Colon (tissue), 2 donors: Measurements from ENCODE around the gene CHMP5.

Source experiments
- FAIRE-seq: peaks from 2 replicates; lab custom pipeline; 2012; peaks lifted over from hg19 to GRCh38; lab: Jason Lieb, UNC
- donor health status: control.
- donor health status: control.

Gene CHMP5

DNA sequence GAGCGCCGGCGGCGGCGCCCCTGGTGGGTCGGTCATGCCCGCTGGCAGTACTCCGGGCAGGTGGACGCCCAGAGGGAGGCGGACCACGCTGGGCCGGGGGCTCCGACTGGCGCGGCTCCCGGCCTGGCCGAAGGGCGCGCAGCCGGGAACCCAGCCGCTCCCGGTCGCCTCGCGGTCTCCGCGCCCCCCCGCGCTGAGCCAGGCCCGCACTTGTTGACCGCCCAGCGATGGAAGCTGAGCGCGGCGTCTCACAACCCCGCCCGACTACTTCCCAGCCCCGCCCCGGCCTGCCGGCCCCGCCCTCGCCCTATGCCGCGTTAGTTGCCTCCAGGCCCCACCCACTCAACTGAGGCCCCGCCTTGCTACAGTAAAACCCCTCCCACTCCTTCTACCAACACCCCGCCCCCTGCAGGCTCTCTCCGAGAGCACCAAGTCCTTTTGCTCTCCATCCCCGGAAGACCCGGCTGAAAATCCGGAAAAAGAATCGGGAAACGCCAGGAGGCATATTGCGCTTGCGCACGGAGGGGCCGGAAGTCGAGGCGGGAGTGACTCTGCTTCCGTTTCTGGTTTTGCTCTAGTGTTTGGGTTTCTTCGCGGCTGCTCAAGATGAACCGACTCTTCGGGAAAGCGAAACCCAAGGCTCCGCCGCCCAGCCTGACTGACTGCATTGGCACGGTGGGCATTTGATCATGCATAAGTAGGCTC is at the start of gene CHMP5, which contains the start of gene BAG1:
TSS of gene CHMP5 (plus strand) at position 577 of the 705 bp plus-strand sequence. CDS start at position 607, 30 bp downstream.
TSS of gene BAG1 (minus strand) at position 236 of the 705 bp plus-strand sequence.
- FAIRE-seq: no peak

DNA sequence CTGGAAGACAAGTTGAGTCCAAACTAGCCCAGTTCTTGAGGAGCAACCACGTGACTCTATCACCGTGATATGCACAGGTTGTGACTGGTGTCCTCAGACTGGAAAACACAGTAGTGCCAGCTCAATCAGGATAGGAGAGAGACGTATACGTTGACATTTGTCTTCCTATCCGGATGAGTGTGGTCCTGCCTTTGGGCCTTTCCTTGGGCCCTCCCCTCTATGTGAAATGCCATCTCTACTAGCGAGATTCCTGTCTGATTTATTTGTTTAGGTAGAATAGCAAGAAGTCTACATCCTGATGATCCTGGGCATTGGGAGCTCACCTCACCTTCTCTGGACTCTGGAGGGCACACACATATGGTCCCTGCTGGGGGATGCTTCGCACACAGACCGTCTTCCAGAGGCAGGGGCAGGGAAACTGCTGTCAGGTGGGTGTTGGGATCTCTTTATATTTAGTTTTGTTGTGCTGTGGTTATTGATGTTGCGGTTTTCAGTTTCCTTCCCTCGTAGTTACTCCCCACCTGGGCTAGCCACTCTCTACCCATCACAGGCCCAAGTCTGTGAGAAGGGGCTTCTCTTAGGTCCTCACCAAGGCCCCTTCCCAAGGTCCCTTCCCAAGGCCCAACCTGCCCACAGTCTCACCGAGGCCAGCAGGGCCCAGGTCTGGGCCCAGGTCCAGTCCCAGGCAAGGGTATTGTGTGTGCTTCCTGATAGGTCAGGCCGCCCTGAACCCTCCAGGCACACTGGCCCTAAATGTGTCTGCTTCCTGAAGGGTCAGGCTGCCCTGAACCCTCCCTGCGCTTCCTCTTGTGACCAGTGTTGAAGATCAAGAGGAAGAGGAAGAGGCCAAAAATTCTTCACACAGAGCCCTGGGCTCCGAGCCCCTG is 43.9 kb upstream of the CHMP5 start:
- no peak for FAIRE-seq

DNA sequence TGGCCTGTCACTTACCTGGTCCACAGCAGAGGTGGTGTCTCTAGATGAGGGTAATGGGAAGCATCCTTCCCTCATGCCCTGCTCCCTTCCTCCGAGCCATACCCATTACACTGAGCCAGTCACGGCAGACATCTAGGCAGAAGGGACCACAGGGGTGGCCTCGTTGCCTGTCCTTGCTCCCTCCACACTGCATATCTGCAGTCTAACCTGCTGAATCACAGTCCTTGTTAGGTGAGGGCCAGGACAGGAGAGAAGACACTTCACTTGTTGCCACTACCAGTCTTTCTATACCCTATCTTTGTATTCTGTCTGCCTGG is 43.3 kb upstream of the CHMP5 start:
- FAIRE-seq: no peak

DNA sequence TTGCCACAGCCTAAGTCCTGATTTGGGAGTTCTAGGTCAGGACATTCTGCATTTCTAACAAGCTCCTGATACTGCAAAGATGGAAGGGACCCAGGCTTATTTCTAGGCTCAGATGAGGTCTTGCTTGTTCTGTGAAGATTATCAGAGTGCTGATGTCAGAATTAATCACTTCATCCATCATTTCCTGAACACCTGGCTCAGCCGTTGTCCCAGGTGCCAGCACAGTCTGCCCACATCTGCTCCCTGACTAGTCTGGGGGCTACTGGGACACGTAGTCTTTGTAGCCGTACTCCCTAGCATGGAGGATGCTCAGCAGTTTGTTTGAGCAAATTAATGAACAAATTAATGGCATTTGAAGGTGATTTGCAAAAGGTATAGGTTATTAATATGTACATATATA is 42.8 kb upstream of the CHMP5 start:
- no peak for FAIRE-seq

DNA sequence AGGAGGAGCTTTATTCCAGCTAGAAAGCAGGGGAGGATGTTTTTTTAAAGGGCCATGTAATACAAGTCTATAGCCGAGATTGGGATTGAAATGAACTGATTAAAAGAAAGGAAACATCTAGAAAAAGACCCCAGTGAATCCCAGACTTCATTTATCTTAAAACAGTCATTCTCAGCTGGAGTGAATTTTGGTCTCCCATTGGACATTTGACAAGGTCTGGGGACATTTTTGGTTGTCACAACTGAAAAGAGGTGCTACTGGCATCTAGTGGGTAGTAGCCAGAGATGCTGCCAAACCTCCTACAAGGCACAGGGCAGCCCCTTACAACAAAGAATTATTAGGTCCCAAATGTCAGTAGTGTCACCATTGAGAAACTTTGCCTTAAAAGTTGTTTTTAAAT is 41.2 kb upstream of the CHMP5 start:
- FAIRE-seq: no peak

DNA sequence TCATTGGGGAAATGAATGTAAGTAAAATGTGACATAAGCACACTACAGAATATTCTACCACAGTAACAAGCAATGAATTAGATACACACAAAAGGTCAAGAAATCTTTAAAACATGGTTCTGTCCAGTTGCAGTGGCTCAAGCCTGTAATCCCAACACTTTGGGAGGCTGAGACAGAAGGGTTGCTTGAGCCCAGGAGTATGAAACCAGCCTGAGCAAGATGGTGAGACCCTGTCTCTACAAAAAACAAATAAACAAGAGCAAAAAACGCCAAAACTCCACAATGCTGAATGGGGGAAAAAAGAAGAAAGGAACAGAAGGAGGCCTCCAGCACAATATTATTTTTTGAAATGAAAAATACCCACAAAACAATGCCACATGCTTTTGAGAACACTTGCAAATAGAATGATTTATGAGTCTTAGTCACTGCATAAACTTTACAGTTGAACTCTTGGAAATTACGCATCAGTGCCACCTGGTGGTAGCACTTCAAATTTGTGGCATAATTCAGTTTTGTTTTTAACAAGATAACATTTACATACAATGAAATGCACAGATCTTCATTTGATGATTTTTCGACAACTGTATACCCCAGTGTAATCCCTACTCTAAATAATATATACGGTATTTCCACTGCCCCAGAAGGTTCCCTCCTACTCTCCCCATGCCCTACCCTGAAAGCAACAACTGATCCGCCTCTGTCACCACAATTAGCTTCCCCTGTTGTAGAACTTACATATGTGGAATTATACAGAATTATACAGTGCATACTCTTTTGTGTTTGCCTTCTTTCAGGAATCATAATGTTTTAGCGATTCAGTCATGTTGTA is 39.3 kb upstream of the CHMP5 start:
- FAIRE-seq: peak; percentile 53

DNA sequence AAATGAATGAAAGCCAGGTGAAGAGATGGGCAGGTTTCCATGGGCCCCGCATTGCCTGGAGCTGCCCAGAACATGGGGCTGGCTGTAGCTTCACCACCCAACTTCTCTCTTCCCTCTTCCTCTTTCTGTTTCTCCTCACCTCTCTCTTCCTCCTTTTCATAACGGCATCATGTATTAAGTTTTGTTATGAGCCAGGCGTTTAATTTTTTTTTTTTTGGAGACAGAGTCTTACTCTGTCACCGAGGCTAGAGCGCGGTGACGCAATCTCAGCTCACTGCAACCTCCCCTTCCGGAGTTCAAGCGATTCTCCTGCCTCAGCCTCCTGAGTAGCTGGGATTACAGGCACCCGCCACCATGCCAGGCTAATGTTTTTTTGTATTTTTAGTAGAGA is 37.8 kb upstream of the CHMP5 start:
- FAIRE-seq: no peak

DNA sequence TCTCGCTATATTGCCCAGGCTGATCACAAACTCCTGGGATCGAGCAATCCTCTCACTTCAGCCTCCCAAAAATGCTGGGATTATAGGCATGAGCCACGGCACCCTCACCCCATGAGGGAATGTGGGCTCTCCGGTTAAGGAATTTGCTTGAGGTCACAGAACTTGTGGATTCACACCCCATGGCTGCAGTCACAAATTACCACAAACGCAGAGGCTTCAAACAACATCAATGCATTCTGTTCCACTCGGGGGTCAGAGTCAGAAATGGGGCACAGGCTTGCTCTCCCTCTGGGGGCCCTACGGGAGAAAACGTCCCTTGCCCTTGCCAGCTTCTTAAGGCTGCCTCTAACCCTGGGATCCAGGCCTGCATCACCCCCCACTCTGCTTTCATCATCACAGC is 37.1 kb upstream of the CHMP5 start:
- FAIRE-seq: no peak

DNA sequence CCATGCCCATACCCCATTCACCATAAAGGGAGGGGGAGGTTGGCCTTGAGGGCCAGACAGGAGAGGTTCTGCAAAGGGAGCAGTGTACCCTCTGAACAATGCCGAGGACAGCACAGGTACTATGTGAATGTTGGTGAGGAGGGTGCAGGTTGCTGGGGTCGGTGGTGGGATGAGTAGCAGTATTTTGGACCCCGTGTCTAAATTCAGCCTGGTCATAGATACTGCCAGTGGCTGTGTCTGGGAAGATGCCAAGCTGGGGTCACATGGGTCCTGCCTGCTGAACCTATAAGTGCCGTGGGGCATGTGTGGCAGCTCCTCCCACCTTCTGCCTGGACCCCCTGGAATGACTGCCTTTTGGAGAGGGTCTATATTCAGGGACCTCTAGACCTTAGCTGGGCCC is 36.2 kb upstream of the CHMP5 start:
- FAIRE-seq: no peak

DNA sequence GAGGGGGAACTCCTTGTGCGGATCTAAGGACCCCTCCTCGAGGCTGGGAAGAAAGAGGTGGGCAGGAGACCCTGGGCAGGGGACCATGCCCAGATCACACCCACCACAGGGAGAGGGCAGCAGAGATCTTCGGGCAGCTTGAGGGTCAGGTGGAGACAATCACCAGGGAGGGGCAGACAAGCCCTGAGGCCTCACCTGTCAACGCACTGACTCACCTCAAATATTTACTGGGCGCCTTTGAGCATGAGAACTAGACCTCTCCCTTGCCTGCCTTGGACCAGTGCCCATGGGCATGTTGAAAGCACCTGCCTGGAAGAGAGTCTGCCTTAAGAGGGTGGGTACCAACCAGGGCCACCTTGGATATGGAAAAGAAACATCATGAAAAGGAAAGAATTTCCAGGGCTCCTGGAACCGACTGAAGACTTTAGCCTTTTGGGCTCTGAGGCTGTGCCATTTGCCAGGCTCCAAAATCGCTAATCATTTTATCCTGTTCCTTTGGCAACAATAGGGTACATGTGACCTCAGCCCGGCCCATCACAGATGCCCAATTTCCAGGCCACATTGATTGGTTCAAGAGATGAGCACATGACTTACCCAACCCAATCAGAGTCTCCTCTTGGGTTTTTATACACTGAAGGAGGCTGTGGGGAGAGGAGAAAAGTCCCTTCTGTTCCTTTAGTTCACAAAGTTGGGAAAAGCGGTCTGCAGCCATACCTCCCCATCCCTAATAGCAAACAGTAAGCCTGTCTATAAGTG is 35.3 kb upstream of the CHMP5 start:
- no peak for FAIRE-seq

DNA sequence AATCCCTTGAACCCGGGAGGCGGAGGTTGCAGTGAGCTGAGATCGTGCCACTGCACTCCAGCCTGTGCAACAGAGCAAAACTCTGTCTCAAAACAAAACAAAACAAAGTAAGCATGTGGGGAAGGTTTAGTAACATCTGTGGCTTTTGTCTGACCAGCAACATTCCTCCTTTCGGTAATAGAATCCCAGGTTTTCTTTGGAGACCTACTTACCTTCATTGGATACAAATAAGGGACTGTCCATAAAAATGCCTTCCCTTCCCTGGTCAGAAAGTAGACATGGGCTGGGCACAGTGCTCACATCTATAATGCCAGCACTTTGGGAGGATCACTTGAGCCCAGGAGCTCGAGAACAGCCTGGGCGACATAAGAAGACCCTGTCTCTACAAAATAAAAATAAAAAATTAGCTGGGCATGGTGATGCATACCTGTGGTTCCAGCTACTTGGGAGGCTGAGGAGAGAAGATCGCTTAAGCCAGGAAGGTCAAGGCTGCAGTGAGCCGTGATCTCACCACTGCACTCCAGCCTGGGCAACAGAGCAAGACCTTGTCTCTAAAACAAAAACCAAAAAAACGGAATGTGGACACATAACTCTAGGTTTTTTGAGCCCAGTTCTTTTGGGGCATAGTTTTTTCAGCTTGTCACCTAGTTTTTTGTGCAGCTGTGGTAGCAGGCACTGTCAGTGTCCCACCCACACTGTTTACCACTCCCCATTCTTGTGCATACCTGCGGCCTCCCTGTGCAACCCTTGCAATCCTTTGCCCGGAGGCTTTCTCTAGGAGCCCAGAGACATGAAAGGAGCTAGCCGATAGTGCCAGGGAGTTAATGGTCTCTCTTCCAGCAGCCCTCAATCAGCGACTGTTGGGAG is 33.9 kb upstream of the CHMP5 start:
- no peak for FAIRE-seq

DNA sequence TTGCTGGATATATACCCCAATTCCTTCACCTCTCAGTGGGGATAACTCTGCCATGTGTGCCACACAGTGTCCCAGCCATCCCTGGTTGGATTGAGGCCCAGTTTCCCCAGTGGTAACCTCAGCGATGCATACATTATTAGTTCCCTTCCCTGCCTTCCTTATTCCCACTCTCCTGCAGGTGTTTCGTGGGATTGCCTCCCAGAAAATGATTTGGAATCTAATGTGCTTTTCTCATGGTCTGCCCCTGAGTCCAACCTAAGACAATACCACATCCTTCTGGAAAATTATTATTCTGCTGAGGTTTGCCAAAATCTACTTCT is 33.3 kb upstream of the CHMP5 start:
- FAIRE-seq: no peak

DNA sequence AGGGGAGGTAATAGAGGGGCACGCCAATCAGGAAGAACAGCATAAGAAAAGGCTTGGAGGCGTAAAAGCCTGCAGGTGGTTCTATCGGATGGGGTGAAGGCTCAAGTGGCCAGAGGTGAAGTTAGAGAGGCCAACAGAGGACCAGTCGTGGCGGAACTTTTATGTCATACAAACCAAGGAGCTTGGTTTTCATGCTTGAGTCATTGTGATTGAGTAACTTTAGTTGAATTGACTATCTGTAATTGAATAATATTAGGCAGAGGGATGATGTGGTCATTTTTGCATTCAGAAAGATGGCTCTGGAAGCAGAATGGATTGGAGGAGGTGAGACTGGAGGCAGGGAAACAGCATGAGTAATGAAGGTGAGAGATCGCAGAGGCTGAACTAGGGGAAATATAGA is 32.0 kb upstream of the CHMP5 start:
- no peak for FAIRE-seq

DNA sequence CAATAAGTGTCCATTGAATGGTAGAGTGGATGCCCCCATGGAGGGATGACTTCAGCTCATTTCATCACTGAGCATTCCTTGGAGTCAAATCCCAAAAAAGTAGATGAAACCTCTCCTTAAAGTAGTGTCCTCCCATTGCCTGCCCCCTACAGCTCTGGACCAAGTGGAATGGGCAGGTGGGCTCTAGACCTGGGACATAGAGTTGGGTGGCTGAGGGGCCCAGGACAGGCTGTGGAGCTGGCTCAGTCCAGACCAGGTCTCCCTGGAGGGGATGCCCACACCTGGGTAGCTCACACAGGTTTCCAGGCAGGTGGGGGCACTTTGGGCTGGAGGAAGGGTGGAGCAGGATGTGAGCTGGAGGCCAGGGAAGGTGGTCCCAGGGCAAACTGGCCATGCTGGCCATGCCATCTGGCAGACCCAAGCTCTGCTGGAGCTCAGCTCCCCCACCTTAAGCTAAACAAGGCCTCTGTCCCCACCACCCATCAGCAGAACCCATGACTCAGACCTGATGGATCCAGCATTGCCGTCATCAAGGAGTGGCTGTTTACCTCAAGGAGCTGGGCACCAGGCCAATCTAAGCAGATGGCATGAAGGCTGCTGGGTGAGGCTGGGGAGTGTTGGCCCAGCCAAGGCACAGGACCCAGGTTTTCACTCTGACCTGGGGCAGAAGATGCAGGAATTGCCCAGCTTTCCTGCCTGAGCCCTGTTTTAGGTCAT is 31.1 kb upstream of the CHMP5 start:
- peak; percentile 5 for FAIRE-seq

DNA sequence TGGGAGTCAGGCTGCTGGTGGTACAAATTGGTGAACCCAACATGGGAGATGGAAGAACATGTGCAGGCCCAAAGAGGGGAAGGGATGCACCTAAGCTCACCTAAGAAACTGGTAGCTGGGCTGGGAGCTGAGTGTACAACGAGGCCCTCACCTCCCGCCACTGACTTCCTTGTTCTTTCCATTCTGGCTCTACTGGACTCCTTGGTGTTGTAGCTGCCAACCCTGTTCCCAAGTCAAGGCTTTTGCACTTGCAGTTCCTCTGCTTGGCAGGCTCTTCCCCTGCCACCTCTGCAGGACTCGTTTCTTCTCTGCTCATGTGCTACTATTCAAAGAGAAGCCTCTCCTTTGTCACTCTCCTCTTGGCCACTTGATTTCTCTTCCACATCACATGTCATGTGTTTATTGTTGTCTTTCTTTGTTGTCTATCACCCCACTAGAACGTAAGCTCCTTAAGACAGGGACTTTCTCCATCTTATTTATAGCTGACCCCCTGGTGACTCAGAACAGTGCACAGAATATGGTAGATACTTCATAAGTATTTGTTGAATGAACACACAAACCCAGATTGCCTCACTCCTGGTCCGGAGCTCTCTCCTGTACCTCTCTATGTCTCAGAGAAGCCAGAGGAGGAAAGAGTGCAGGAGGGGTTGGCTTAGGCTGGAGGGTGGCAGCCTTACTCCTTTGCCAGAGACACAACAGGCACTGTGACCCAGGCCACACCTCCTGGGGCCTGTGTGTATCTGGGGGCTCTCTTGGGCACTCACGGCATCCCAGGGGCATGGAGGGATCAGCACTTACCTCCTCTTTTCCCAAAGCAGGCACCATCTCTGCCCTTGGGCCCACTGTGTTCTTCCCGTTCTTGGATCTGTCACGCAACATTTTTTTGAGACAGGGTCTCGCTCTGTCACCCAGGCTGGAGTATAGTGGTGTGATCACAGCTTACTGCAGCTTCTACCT is 30.1 kb upstream of the CHMP5 start:
- FAIRE-seq: no peak

DNA sequence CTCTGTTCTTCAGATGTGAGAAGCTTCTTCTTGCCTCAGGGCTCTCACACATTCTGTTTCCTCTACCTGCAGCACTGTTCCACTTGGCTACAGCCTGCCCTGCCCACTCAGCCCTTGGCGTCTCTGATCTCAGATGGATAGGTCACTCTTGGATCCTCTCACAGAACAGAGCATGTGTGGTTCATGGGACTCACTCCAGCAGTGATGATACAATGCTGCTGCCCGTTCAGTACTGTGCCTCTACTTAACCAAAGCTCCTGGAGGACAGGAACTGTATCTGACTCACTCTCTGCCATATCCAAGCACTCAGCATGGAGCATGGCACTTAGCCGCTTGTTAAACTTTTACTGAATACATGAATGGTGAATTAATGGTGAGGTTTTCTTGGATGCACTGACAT is 28.3 kb upstream of the CHMP5 start:
- no peak for FAIRE-seq

DNA sequence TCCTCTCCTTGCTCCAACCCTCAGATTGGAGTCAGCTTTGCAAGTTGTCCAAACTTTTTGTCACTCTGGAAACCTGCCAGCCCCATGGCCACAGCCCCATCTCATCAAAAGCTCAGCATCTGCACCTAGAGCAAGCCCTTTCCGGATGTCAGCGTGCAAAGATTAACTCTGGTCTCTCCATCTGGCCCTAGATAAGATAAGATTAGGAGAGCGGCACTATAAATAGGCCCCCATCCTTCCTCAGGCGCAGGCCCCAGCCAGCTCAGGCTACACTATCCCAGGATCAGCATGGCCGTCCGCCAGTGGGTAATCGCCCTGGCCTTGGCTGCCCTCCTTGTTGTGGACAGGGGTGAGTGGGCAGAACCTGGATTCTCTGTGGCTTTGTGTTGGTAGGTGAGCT is 24.9 kb upstream of the CHMP5 start, which contains the start of gene SPINK4:
TSS of gene SPINK4 (plus strand) at position 247 of the 400 bp plus-strand sequence. CDS start at position 289, 42 bp downstream.
- FAIRE-seq: no peak

DNA sequence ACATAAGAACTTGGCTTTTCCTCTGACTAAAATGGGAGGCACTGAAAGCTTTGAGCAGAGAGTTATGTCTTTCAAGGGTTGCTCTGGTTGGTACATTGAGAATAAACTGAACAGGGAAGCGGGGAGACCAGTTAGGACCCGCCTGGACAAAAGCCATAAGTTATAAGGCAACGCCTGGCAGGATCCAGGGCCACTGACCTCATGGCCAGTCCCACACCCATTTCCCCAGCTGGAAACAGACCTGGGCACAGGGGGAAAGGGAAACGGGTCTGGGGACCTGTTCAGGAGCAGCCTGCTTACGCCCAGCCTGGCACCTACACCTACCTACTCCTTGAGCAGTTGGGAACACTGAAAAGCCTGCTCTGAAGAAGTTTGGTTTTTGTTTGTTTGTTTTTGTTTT is 23.6 kb upstream of the CHMP5 start:
- FAIRE-seq: no peak

DNA sequence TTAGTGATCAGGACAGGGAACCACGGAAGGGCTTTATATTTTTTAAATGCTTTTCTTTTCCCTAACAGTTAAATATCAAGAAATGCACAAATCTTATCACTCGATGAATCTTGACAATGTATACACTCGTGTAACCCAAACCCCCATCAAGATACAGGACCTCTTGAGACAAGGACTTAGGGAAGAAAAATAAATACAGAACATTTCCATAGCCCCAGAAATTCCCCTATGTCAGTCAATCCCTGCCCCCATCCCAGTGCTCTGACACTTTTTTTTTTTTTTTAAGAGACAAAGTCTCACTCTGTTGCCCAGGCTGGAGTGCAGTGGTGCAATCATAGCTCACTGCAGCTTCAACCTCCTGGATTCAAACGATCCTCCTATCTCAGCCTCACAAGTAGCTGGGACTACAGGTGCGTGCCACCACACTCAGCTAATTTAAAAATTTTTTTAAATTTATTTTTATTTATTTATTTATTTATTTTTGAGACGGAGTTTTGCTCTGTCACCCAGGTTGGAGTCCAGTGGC is 22.2 kb upstream of the CHMP5 start:
- FAIRE-seq: no peak
